Activated T-cell treated with anti-CD3 and anti-CD28 coated beads, Interleukin-2, amount 50 U/mL, for 72 hours (primary cell): Measurements from ENCODE around the gene NOTUM. TPM values are rescaled to one million over a fixed set of nuclear protein-coding genes. Genes with fewer than 3 reads are reported as not detected.
A peak's percentile ranks its signal among the peaks of the same experiment; 100 is the strongest.

Experiments used
- ATAC-seq, 2 donors: fragments of 150-1000 bp; cut with Tn5 transposase; replicated peaks in 1 of 2; 2 replicates each; pipeline ENCODE4 v1.10.0; 2021; ENCODE audit warnings: moderate library complexity in 2 of 2, mild to moderate bottlenecking in 1 of 2
- DNase-seq, 2 donors: peaks; one replicate each; pipeline ENCODE4 v3.0.0; 2021 to 2022; ENCODE audit warnings: mixed read lengths in 1 of 2
- H3K27ac Mint-ChIP-seq: one replicate; pipeline ENCODE4 v1.8.0; 2022; ENCODE audit warnings: mild to moderate bottlenecking, moderate library complexity, mixed read lengths
- H3K27me3 Mint-ChIP-seq: one replicate; pipeline ENCODE4 v1.8.0; 2022; ENCODE audit warnings: low read depth, mixed read lengths
- H3K36me3 Mint-ChIP-seq, 2 donors: one replicate each; pipeline ENCODE4 v1.8.0; 2022; ENCODE audit warnings: mixed read lengths in 2 of 2, mild to moderate bottlenecking in 1 of 2; ENCODE audit not compliant: insufficient read depth in 2 of 2
- H3K4me1 Mint-ChIP-seq: one replicate; pipeline ENCODE4 v1.8.0; 2022; ENCODE audit warnings: low read depth, mixed read lengths
- H3K4me3 Mint-ChIP-seq, 2 donors: one replicate each; pipeline ENCODE4 v1.8.0; 2022; ENCODE audit warnings: mild to moderate bottlenecking in 2 of 2, mixed read lengths in 2 of 2, moderate library complexity in 2 of 2
- H3K9me3 Mint-ChIP-seq, 2 donors: one replicate each; pipeline ENCODE4 v1.8.0; 2022; ENCODE audit warnings: mixed read lengths in 2 of 2
- total RNA-seq, 2 donors: library from RNA; stranded (reverse); gene quantifications; one replicate each; pipeline ENCODE4 v1.2.3, GENCODE V29; 2022

NOTUM gene
- total RNA-seq, 2 donors from 2014 or later = 0.76 to 1.4 TPM

GRCh38 chr17:82000803-82001570, 40.0 kb upstream of the NOTUM start:
- ATAC-seq = no peak
- H3K4me1 Mint-ChIP-seq = no peaks in the 10 kb centered on the region
- no peaks in the 10 kb centered on the region for H3K9me3 Mint-ChIP-seq
- no peak for DNase-seq
- no peaks in the 10 kb centered on the region for H3K27me3 Mint-ChIP-seq
- H3K36me3 Mint-ChIP-seq = peaks cover 0 to 1% of the 10 kb centered on the region in 2 donors
- H3K27ac Mint-ChIP-seq = no peak overlapping the region
- no peak overlapping the region for H3K4me3 Mint-ChIP-seq

DNA sequence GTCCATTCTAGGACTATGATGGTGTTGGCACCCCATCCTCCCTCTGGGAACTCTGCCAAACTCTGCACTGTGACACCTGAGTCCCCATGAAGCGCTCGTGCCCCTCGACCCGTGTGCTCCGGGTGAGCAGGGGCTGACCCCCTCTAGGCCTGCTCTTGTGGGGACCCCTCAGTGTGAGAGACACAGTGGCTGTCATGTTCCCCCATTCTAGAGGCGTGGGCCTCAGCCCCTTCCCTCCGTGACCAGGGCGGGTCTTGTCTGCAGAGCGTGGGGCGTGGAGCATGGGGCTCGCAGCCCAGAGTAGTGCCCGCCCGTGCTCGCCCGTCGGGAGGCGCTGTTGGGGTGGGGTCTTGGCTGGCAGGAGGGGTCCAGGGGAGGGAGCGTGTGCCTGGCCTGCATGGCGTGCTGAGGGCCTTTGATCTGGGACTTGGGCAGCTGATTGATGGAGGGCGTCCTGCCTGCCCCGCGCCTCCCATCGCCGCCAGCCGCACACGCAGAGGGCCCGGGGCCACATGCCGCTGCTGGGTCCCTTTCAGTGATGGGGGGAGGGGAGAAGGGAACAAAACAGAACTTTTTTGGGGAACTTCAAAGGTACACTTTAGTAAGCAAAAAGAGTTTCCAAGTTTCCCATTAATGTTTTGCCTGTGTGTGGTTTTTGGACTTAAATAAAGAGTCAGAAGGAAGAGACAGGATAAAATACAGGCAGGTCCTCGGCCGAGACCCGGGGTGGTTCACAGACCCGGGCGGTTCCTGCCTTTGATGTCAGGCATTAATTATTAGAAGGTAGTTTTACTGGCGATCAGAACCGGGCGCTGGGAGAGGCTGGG, 39.2 kb upstream of the NOTUM start:
- ATAC-seq (no peak), DNase-seq (no peak)
- H3K36me3 Mint-ChIP-seq = peaks cover 0 to 1% of the 10 kb centered on the region in 2 donors
- H3K4me3 Mint-ChIP-seq = no peak overlapping the region
- H3K4me1 Mint-ChIP-seq = no peaks in the 10 kb centered on the region
- H3K9me3 Mint-ChIP-seq = no peaks in the 10 kb centered on the region
- no peak overlapping the region for H3K27ac Mint-ChIP-seq
- no peaks in the 10 kb centered on the region for H3K27me3 Mint-ChIP-seq

DNA sequence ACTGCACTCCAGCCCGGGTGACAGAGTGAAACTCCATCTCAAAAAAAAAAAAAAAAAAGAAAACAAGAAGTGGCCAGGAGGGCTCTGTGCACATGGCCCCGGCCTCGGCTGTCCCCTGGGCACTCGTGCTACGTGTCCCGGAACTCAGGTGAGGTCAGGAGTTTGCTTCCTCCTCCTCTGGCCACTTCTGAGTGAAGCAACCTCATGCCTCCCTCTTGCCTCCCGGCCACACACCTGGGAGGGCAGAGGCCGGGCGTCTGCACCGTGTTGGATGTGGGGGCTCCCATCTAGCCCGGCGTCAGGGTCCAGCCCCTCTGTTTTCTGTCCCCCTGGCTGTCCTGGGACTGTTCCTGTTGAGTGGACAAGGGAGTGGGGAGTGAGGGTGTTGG, 38.6 kb upstream of the NOTUM start:
- no peaks in the 10 kb centered on the region for H3K4me1 Mint-ChIP-seq
- H3K36me3 Mint-ChIP-seq = peaks cover 0 to 1% of the 10 kb centered on the region in 2 donors
- DNase-seq (no peak), ATAC-seq (no peak)
- H3K27ac Mint-ChIP-seq = no peak overlapping the region
- no peaks in the 10 kb centered on the region for H3K27me3 Mint-ChIP-seq
- no peak overlapping the region for H3K4me3 Mint-ChIP-seq
- H3K9me3 Mint-ChIP-seq = no peaks in the 10 kb centered on the region

DNA sequence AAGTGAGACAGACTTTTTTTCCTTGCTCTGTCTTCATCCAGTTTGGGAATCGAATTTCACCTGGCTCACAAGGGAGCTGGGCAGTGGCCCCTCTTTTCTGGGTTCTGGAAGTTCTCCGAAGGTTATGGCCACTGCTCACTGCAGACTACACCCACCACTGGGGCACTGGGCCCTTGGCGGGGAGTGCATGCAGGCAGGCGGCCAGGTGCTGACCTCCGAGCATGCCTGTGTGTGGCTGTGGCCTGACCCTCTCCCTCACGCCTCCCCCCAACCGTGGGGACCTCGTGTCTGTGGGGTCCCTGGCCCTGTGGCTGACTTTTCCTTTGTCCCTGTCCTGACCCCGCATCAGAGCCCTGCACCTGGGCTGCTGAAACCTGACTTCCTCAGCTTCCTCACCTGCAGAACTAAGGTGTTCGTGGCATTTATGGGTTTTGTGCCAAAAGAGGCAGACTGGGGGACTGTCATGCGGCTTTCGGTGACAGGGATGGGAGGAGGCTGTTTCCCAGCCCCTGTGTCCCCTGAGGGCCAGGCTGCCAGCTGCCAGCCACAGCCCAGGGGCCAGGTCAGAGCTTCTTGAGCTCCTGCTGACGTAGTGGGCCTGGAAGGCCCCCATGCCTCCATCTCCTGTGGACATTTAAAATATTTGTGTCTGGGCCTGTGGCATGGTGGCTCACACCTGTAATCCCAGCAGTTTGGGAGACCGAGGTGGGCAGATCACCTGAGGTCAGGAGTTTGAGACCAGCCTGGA, 37.9 kb upstream of the NOTUM start:
- Mint-ChIP-seq H3K27me3 (no peaks in the 10 kb centered on the region), H3K36me3 (peaks cover 0 to 1% of the 10 kb centered on the region in 2 donors), H3K4me1 (no peaks in the 10 kb centered on the region), H3K9me3 (no peaks in the 10 kb centered on the region), H3K4me3 (no peak overlapping the region), H3K27ac (no peak overlapping the region)
- ATAC-seq (no peak), DNase-seq (no peak)

- H3K36me3 Mint-ChIP-seq = peaks cover 0 to 1% of the 10 kb centered on the region in 2 donors
- ATAC-seq (no peak), DNase-seq (no peak)
- no peak overlapping the region for H3K27ac Mint-ChIP-seq
- H3K4me1 Mint-ChIP-seq = no peaks in the 10 kb centered on the region
- H3K9me3 Mint-ChIP-seq = no peaks in the 10 kb centered on the region
- no peak overlapping the region for H3K4me3 Mint-ChIP-seq
- no peaks in the 10 kb centered on the region for H3K27me3 Mint-ChIP-seq
Measured at GRCh38 chr17:81998212-81998611, 37.2 kb upstream of the NOTUM start.

- no peak for DNase-seq
- Mint-ChIP-seq H3K27ac (no peak overlapping the region), H3K4me3 (no peak overlapping the region), H3K36me3 (peaks cover 0 to 1% of the 10 kb centered on the region in 2 donors), H3K27me3 (no peaks in the 10 kb centered on the region), H3K9me3 (no peaks in the 10 kb centered on the region), H3K4me1 (no peaks in the 10 kb centered on the region)
- no peak for ATAC-seq
Measured at GRCh38 chr17:81996757-81997441, 35.9 kb upstream of the NOTUM start.

GRCh38 chr17:81996232-81996756, 35.3 kb upstream of the NOTUM start:
- ATAC-seq (no peak), DNase-seq (no peak)
- Mint-ChIP-seq H3K27me3 (no peaks in the 10 kb centered on the region), H3K9me3 (no peaks in the 10 kb centered on the region), H3K27ac (no peak overlapping the region), H3K4me1 (no peaks in the 10 kb centered on the region), H3K4me3 (no peak overlapping the region), H3K36me3 (peaks cover 0 to 1% of the 10 kb centered on the region in 2 donors)

DNA sequence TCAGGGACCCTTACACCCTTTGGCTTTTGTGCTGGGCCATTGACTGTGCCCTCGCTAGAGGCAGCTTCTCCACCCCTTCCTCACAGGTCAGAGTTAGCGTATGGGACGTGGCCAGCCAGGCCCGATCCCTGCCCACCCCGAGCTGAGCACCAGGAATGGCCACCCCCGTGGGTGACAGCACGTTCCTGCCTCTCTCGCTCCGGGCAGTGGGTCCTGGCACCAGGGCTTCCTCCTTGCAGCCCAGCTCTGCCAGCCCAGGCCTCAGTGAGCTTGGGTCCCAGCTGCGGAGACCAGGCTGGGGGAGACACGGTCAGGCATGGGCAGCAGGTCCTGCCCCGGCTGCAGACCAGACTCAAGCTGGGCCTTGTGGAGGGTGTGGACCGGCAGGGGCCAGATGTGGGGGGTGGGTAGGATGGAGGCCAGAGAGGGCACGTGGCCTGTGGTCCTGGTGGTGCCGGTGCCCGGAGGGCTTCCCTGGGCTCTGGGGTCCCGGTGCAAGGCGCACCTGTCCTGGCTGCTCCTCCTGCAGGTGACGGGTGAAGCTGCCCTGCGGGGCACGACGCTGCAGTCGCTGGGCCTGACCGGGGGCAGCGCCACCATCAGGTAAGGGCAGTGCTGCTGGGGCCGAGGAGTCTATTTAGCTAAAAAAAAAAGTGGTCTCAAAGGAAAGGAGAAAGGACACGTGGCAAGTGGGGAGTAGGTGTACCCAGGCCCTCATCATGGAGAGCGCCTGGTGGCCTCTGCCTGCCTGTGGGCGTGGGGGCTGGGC, 34.7 kb upstream of the NOTUM start:
- ATAC-seq (peak in 1 of 2 donors; percentile 20), DNase-seq (no peak)
- H3K9me3 Mint-ChIP-seq = no peaks in the 10 kb centered on the region
- no peak overlapping the region for H3K4me3 Mint-ChIP-seq
- H3K4me1 Mint-ChIP-seq = no peaks in the 10 kb centered on the region
- H3K27me3 Mint-ChIP-seq = no peaks in the 10 kb centered on the region
- peaks cover 0 to 1% of the 10 kb centered on the region in 2 donors for H3K36me3 Mint-ChIP-seq
- H3K27ac Mint-ChIP-seq = no peak overlapping the region

GRCh38 chr17:81994593-81995462, 33.8 kb upstream of the NOTUM start:
- Mint-ChIP-seq H3K27me3 (no peaks in the 10 kb centered on the region), H3K4me3 (no peak overlapping the region), H3K9me3 (no peaks in the 10 kb centered on the region), H3K36me3 (peaks cover 0 to 1% of the 10 kb centered on the region in 2 donors), H3K4me1 (no peaks in the 10 kb centered on the region), H3K27ac (no peak overlapping the region)
- ATAC-seq = no peak
- no peak for DNase-seq

- Mint-ChIP-seq H3K4me1 (no peaks in the 10 kb centered on the region), H3K27me3 (no peaks in the 10 kb centered on the region), H3K4me3 (no peak overlapping the region), H3K36me3 (peaks cover 0 to 1% of the 10 kb centered on the region in 2 donors), H3K9me3 (no peaks in the 10 kb centered on the region), H3K27ac (no peak overlapping the region)
- no peak for DNase-seq
- ATAC-seq = no peak
Measured at GRCh38 chr17:81993729-81994592, 33.0 kb upstream of the NOTUM start.
